Neural progenitor cell (in vitro differentiated cells): ENCODE results near the gene MRPL53. TPM values are rescaled to one million over a fixed set of nuclear protein-coding genes. Genes with fewer than 3 reads are reported as not detected.
"Not testable (repeated sequence)": the region's sequence is repeated elsewhere in the genome, so short reads cannot be mapped to it uniquely, and the experiment has no call there.

ENCODE experiments used
- DNase-seq: peaks from one replicate; pipeline ENCODE4 v3.0.0-alpha.2; 2016; ENCODE audit warnings: low spot score
- H2AFZ ChIP-seq: fragments of 200-600 bp; sonication (generic); replicated peaks from 2 replicates; pipeline ENCODE4 v1.6.1; 2016; ENCODE audit warnings: antibody characterized with exemption
- H3F3A ChIP-seq: fragments of 200-600 bp; sonication (generic); 2 replicates; pipeline ENCODE4 v1.6.1; 2016; ENCODE audit warnings: antibody characterized with exemption, low read depth
- H3K27ac ChIP-seq: fragments of 200-600 bp; sonication (generic); 2 replicates; pipeline ENCODE4 v1.5.1; 2016; ENCODE audit warnings: mild to moderate bottlenecking
- H3K27me3 ChIP-seq: fragments of 200-600 bp; sonication (generic); 2 replicates; pipeline ENCODE4 v1.6.1; 2016; ENCODE audit warnings: mild to moderate bottlenecking, moderate library complexity
- H3K36me3 ChIP-seq: fragments of 200-600 bp; sonication (generic); 2 replicates; pipeline ENCODE4 v1.5.1; 2016
- H3K4me1 ChIP-seq: fragments of 200-600 bp; sonication (generic); 2 replicates; pipeline ENCODE4 v1.6.1; 2016; ENCODE audit warnings: mixed run types
- H3K4me2 ChIP-seq: fragments of 200-600 bp; sonication (generic); 2 replicates; pipeline ENCODE4 v1.6.1; 2016
- H3K4me3 ChIP-seq: fragments of 200-600 bp; sonication (generic); 2 replicates; pipeline ENCODE4 v1.5.1; 2016
- H3K79me2 ChIP-seq: fragments of 200-600 bp; sonication (generic); 2 replicates; pipeline ENCODE4 v1.6.1; 2016; ENCODE audit warnings: low read depth
- H3K9ac ChIP-seq: fragments of 200-600 bp; sonication (generic); 2 replicates; pipeline ENCODE4 v1.6.1; 2016
- H3K9me3 ChIP-seq: fragments of 200-600 bp; sonication (generic); 2 replicates; pipeline ENCODE4 v1.5.1; 2016; ENCODE audit warnings: low read depth
- H4K20me1 ChIP-seq: fragments of 200-600 bp; sonication (generic); 2 replicates; pipeline ENCODE4 v1.6.1; 2016; ENCODE audit warnings: low read depth
- H3K27ac Mint-ChIP-seq: 3 replicates; pipeline ENCODE4 v1.8.0; 2021; ENCODE audit warnings: mixed read lengths
- H3K27me3 Mint-ChIP-seq: 2 replicates; pipeline ENCODE4 v1.8.0; 2022; ENCODE audit warnings: low read depth, mild to moderate bottlenecking, inconsistent platforms, moderate library complexity, mixed read lengths; ENCODE audit not compliant: insufficient read depth
- H3K36me3 Mint-ChIP-seq: 3 replicates; pipeline ENCODE4 v1.8.0; 2021; ENCODE audit warnings: mixed read lengths
- H3K4me1 Mint-ChIP-seq: 3 replicates; pipeline ENCODE4 v1.8.0; 2021; ENCODE audit warnings: mixed read lengths
- H3K4me3 Mint-ChIP-seq: 3 replicates; pipeline ENCODE4 v1.8.0; 2021; ENCODE audit warnings: mild to moderate bottlenecking, moderate library complexity, mixed read lengths
- H3K9me3 Mint-ChIP-seq: 3 replicates; pipeline ENCODE4 v1.8.0; 2020; ENCODE audit warnings: mixed read lengths
- CTCF ChIP-seq: fragments of 200-600 bp; sonication (generic); IDR thresholded peaks from 2 replicates; pipeline ENCODE4 v1.5.1; 2017; ENCODE audit warnings: antibody characterized with exemption, mild to moderate bottlenecking
- EZH2 ChIP-seq: fragments of 200-600 bp; sonication (generic); IDR thresholded peaks from 2 replicates; pipeline ENCODE4 v1.6.1; 2017; ENCODE audit warnings: antibody characterized with exemption, mild to moderate bottlenecking, moderate library complexity
- EZH2phosphoT487 ChIP-seq: fragments of 200-600 bp; sonication (generic); IDR thresholded peaks from 2 replicates; pipeline ENCODE4 v1.6.1; 2017; ENCODE audit warnings: antibody characterized with exemption
- total RNA-seq: library from RNA; depleted of rRNA; stranded (reverse); fragments of >200 nt; gene quantifications from 2 replicates; pipeline ENCODE4 v1.2.3, GENCODE V29; 2015; ENCODE audit warnings: low replicate concordance

The MRPL53 gene
- total RNA-seq, 1 donor from 2014 or later, result 9.8 TPM

- Mint-ChIP-seq H3K4me1 (peaks cover 29% of the 10 kb centered on the region), H3K4me3 (peak overlapping the region; percentile 92), H3K27me3 (peaks cover 24% of the 10 kb centered on the region)
- Histone ChIP-seq H3K4me3 (peak overlapping the region; percentile 77), H4K20me1 (peaks cover 14% of the 10 kb centered on the region), H3K4me2 (peak overlapping the region; percentile 98), H3F3A (peaks cover 39% of the 10 kb centered on the region), H2AFZ (peak overlapping the region; percentile 92), H3K79me2 (peaks cover 23% of the 10 kb centered on the region), H3K4me1 (peaks cover 18% of the 10 kb centered on the region), H3K27me3 (peaks cover 22% of the 10 kb centered on the region)
- H3K9ac ChIP-seq, H3K9me3 ChIP-seq, H3K27ac ChIP-seq, H3K36me3 ChIP-seq, H3K36me3 Mint-ChIP-seq, DNase-seq, H3K9me3 Mint-ChIP-seq, H3K27ac Mint-ChIP-seq: not testable (repeated sequence)
- TF ChIP-seq CTCF, result peak; percentile 1
These were observed 29.8 kb downstream of the MRPL53 start for GRCh38 chr2:74442483-74443297.

- peak within 1 kb of the TSS; percentile 98 for H3K4me2 ChIP-seq
- H3K9me3 ChIP-seq, result no peaks in the 10 kb centered on the region
- Mint-ChIP-seq H3K27me3 (peaks cover 29% of the 10 kb centered on the region), H3K36me3 (peaks cover 4% of the 10 kb centered on the region), H3K27ac (peak within 1 kb of the TSS; percentile 83), H3K9me3 (no peaks in the 10 kb centered on the region), H3K4me1 (peaks cover 36% of the 10 kb centered on the region), H3K4me3 (peak within 1 kb of the TSS; percentile 92)
- DNase-seq, result peak; percentile 84
- H3K4me3 ChIP-seq, result peak within 1 kb of the TSS; percentile 77
- peaks cover 22% of the 10 kb centered on the region for H3K27me3 ChIP-seq
- H3K36me3 ChIP-seq, result no peaks in the 10 kb centered on the region
- H3K27ac ChIP-seq, result peak within 1 kb of the TSS; percentile 98
- H2AFZ ChIP-seq, result peak within 1 kb of the TSS; percentile 92
- peaks cover 18% of the 10 kb centered on the region for H3K4me1 ChIP-seq
- peaks cover 31% of the 10 kb centered on the region for H3K79me2 ChIP-seq
- H3K9ac ChIP-seq, result peak within 1 kb of the TSS; percentile 36
- TF ChIP-seq EZH2 (peak; percentile 50), CTCF (peak; percentile 17), EZH2phosphoT487 (peak; percentile 25)
- H4K20me1 ChIP-seq, result peaks cover 17% of the 10 kb centered on the region
- H3F3A ChIP-seq, result peaks cover 39% of the 10 kb centered on the region
These were observed 30.6 kb downstream of the MRPL53 start, which contains the start of gene RTKN for GRCh38 chr2:74441690-74442482. Gene RTKN, minus strand, starts transcription at chr2:74441937. Its CDS starts 121 bp downstream, at chr2:74441816.

- Mint-ChIP-seq H3K27ac (no peak overlapping the region), H3K27me3 (peaks cover 30% of the 10 kb centered on the region), H3K9me3 (no peaks in the 10 kb centered on the region), H3K36me3 (peaks cover 4% of the 10 kb centered on the region), H3K4me3 (peak overlapping the region; percentile 92), H3K4me1 (peaks cover 36% of the 10 kb centered on the region)
- Histone ChIP-seq H3K27ac (peak overlapping the region; percentile 98), H3F3A (peaks cover 39% of the 10 kb centered on the region), H3K27me3 (peaks cover 22% of the 10 kb centered on the region), H3K9ac (peak overlapping the region; percentile 36), H4K20me1 (peaks cover 18% of the 10 kb centered on the region), H3K4me1 (peaks cover 18% of the 10 kb centered on the region), H3K4me2 (peak overlapping the region; percentile 98), H2AFZ (peak overlapping the region; percentile 92), H3K36me3 (no peaks in the 10 kb centered on the region), H3K4me3 (peak overlapping the region; percentile 77), H3K9me3 (no peaks in the 10 kb centered on the region), H3K79me2 (peaks cover 36% of the 10 kb centered on the region)
- DNase-seq, result peak; percentile 70
- TF ChIP-seq EZH2phosphoT487, result no peak
- peak; percentile 27 for TF ChIP-seq EZH2
These were observed 31.2 kb downstream of the MRPL53 start for GRCh38 chr2:74441170-74441689.
